Measurements from ENCODE around the gene RPS6KC1. TPM values are rescaled to one million over a fixed set of nuclear protein-coding genes. Genes with fewer than 3 reads are reported as not detected.

The RPS6KC1 gene
- total and polyA plus RNA-seq, 2 of the 4 experiments (the other 2 are of a cell fraction): 7.9 to 23.7 TPM

DNA sequence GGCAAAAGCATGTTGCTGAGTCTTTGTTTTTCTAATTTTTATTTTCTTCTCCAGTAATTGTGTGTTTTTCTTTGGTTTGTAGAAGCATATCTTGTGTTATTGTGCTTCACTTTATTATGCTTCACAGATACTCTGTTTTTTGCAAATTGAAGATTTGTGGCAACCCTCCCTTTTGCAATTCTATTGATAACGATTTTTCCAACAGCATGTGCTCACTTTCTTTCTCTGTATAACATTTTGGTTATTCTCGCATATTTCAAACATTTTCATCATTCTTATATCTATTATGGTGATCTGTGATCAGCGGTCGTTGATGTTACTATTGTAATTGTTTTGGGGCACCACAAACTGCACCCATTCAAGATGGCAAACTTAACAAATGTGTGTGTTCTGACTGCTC is 31.6 kb upstream of the RPS6KC1 start:
- H2BK5ac ChIP-seq (ENCODE audit: low read depth, low read length, poor library complexity, severe bottlenecking): no peak overlapping the region
- no peak for ATAC-seq (ENCODE audit: low read depth)
- dilution Hi-C loops (cut with HindIII; ENCODE audit: low sequenced_read_pairs, unreplicated experiment): no loop called here
- TF ChIP-seq MAFK (IDR thresholded peaks at IDR 0.05; ENCODE audit: low read depth, low read length) (no peak), RAD21 (IDR thresholded peaks at IDR 0.05; ENCODE audit: low read length) (no peak), CEBPB (IDR thresholded peaks at IDR 0.05; ENCODE audit: low read depth, low read length) (no peak), RCOR1 (IDR thresholded peaks at IDR 0.05; ENCODE audit: insufficient replicate concordance, low read length) (no peak), MXI1 (IDR thresholded peaks at IDR 0.05; ENCODE audit: borderline replicate concordance, low read depth, low read length) (no peak), CHD1 (IDR thresholded peaks at IDR 0.05; ENCODE audit: low read depth, low read length) (no peak), BHLHE40 (IDR thresholded peaks at IDR 0.05; ENCODE audit: low read depth, low read length) (no peak), MAZ (IDR thresholded peaks at IDR 0.05; ENCODE audit: borderline replicate concordance, low read depth, low read length) (no peak), SMC3 (IDR thresholded peaks at IDR 0.05; ENCODE audit: low read depth, low read length) (no peak), FOS (IDR thresholded peaks at IDR 0.05; ENCODE audit: low read depth, low read length) (no peak), NFE2L2 (IDR thresholded peaks at IDR 0.05; ENCODE audit: low read depth, low read length) (no peak), POLR2A (IDR thresholded peaks at IDR 0.05; ENCODE audit: low read depth, low read length) (no peak), RFX5 (IDR thresholded peaks at IDR 0.05; ENCODE audit: low read depth, low read length) (no peak)
- TF ChIP-seq, protein P1, sequence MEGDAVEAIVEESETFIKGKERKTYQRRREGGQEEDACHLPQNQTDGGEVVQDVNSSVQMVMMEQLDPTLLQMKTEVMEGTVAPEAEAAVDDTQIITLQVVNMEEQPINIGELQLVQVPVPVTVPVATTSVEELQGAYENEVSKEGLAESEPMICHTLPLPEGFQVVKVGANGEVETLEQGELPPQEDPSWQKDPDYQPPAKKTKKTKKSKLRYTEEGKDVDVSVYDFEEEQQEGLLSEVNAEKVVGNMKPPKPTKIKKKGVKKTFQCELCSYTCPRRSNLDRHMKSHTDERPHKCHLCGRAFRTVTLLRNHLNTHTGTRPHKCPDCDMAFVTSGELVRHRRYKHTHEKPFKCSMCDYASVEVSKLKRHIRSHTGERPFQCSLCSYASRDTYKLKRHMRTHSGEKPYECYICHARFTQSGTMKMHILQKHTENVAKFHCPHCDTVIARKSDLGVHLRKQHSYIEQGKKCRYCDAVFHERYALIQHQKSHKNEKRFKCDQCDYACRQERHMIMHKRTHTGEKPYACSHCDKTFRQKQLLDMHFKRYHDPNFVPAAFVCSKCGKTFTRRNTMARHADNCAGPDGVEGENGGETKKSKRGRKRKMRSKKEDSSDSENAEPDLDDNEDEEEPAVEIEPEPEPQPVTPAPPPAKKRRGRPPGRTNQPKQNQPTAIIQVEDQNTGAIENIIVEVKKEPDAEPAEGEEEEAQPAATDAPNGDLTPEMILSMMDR (conservative IDR thresholded peaks at IDR 0.05; ENCODE audit: low read depth, low read length): no peak
- TF ChIP-seq, protein P2, sequence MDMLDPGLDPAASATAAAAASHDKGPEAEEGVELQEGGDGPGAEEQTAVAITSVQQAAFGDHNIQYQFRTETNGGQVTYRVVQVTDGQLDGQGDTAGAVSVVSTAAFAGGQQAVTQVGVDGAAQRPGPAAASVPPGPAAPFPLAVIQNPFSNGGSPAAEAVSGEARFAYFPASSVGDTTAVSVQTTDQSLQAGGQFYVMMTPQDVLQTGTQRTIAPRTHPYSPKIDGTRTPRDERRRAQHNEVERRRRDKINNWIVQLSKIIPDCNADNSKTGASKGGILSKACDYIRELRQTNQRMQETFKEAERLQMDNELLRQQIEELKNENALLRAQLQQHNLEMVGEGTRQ (IDR thresholded peaks at IDR 0.05; ENCODE audit: low read depth, low read length): no peak
- TF ChIP-seq, protein P3, sequence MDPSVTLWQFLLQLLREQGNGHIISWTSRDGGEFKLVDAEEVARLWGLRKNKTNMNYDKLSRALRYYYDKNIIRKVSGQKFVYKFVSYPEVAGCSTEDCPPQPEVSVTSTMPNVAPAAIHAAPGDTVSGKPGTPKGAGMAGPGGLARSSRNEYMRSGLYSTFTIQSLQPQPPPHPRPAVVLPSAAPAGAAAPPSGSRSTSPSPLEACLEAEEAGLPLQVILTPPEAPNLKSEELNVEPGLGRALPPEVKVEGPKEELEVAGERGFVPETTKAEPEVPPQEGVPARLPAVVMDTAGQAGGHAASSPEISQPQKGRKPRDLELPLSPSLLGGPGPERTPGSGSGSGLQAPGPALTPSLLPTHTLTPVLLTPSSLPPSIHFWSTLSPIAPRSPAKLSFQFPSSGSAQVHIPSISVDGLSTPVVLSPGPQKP (IDR thresholded peaks at IDR 0.05; ENCODE audit: borderline replicate concordance, low read depth, low read length): no peak
- H3K14ac ChIP-seq (replicated peaks; ENCODE audit: low read depth, low read length): no peak overlapping the region
- no peak overlapping the region for H2AK9ac ChIP-seq (replicated peaks; ENCODE audit: low read depth, low read length, poor library complexity)
- no peaks in the 10 kb centered on the region for H4K20me1 ChIP-seq (ENCODE audit: insufficient read depth, low read length)
- H2AFZ ChIP-seq (replicated peaks; ENCODE audit: low read length, poor library complexity): no peak overlapping the region
- in situ Hi-C loops (cut with MboI; ENCODE audit: low sequenced_read_pairs): no loop called here
- no peak overlapping the region for H3K9ac ChIP-seq (ENCODE audit: low read depth, low read length)
- H4K91ac ChIP-seq (ENCODE audit: insufficient read depth, low read depth, low read length): no peak overlapping the region
- peaks cover 2% of the 10 kb centered on the region; the same call in 1 of the 2 replicates for H3K27me3 ChIP-seq (ENCODE audit: control insufficient read depth, insufficient read depth, low read length)
- no peak overlapping the region for H2AK5ac ChIP-seq (ENCODE audit: low read depth, low read length)
- no peak overlapping the region for H3K4me2 ChIP-seq (ENCODE audit: low read depth, low read length)
- H3K9me1 ChIP-seq (ENCODE audit: insufficient read depth, low read length): no peaks in the 10 kb centered on the region
- H3K56ac ChIP-seq (ENCODE audit: extremely low read depth, insufficient read depth, low read length): no peak overlapping the region
- intact Hi-C loops (cut with micrococcal nuclease): loop anchor here (5.0 to 10.0 kb wide), 3 partner anchors 33 to 1105 kb away; partner anchors contain the start of gene RPS6KC1
- H3K27ac ChIP-seq (ENCODE audit: insufficient read depth, low read length): no peak overlapping the region
- CTCF ChIA-PET: no interaction called here
- no peaks in the 10 kb centered on the region for H3K36me3 ChIP-seq (ENCODE audit: control insufficient read depth, insufficient read depth, low read length)
- H3K4me3 ChIP-seq (ENCODE audit: insufficient read depth, low read depth, low read length): no peak overlapping the region
- WGBS, 2 experiments (ENCODE audit: extremely low coverage in 2 of 2, insufficient read length in 1 of 2): no CpG with 5 or more reads among the region's 4 CpGs
- POLR2A ChIA-PET (ENCODE audit: unreplicated experiment): no interaction called here
- H4K5ac ChIP-seq (ENCODE audit: low read depth, low read length): no peak overlapping the region
- BruUV-seq (replicated peaks): no TSS peak
- no peak for DNase-seq
- no peak overlapping the region for H2BK120ac ChIP-seq (ENCODE audit: low read depth, low read length)
- H3K23ac ChIP-seq (ENCODE audit: low read depth, low read length): no peak overlapping the region
- no peak overlapping the region for H4K8ac ChIP-seq (ENCODE audit: low read depth in 2 of 2, low read length in 2 of 2)
- no peaks in the 10 kb centered on the region for H3K9me3 ChIP-seq (ENCODE audit: control insufficient read depth, insufficient read depth, low read length)
- no peak overlapping the region for H3K18ac ChIP-seq (ENCODE audit: low read depth, low read length)
- peaks cover 0 to 5% of the 10 kb centered on the region in 2 experiments; a peak in 2 of 4 replicates for H3K79me1 ChIP-seq (ENCODE audit: low read depth in 1 of 2, low read length in 2 of 2)
- H3K4me1 ChIP-seq (ENCODE audit: control insufficient read depth, insufficient read depth, low read length): no peaks in the 10 kb centered on the region; the same call in 1 of the 2 replicates
- no peak overlapping the region for H2BK20ac ChIP-seq (ENCODE audit: low read depth, low read length)
- H3K4ac ChIP-seq (ENCODE audit: low read depth, low read length): no peak overlapping the region
- no peak overlapping the region for H2BK15ac ChIP-seq (ENCODE audit: low read depth, low read length)
